DND-41 (cell line): ENCODE measurements around the gene SH3TC2.

Experiments
- ATAC-seq: fragments of 200-7000 bp; cut with Tn5 transposase; 3 replicates; pipeline ENCODE4 v1.9.1; 2021; ENCODE audit warnings: low read depth; ENCODE audit not compliant: insufficient read depth
- DNase-seq: peaks from one replicate; pipeline ENCODE4 v3.0.0-alpha.2; 2020
- H2AFZ ChIP-seq: 2 replicates; pipeline ENCODE4 v1.6.0; 2012; ENCODE audit warnings: low read depth, low read length
- H3K27ac ChIP-seq: 2 replicates; pipeline ENCODE4 v1.5.1; 2012; ENCODE audit warnings: low read length, inconsistent platforms
- H3K27me3 ChIP-seq: fragments of 200-600 bp; sonication (generic); 2 replicates; pipeline ENCODE4 v1.6.0; 2012; ENCODE audit warnings: low read length, mild to moderate bottlenecking, inconsistent platforms; ENCODE audit not compliant: insufficient read depth, poor library complexity
- H3K36me3 ChIP-seq: 2 replicates; pipeline ENCODE4 v1.5.1; 2012; ENCODE audit warnings: low read length, inconsistent platforms; ENCODE audit not compliant: insufficient read depth
- H3K4me1 ChIP-seq: 2 replicates; pipeline ENCODE4 v1.5.1; 2012; ENCODE audit warnings: mild to moderate bottlenecking, low read length; ENCODE audit not compliant: insufficient read depth
- H3K4me2 ChIP-seq: 2 replicates; pipeline ENCODE4 v1.6.0; 2012; ENCODE audit warnings: mild to moderate bottlenecking, moderate library complexity, low read length, inconsistent platforms; ENCODE audit not compliant: insufficient read depth
- H3K4me3 ChIP-seq, 2 experiments: fragments of 200-600 bp in 1 of 2; shearing (Covaris generic) in 1 of 2; 2 replicates each; pipeline ENCODE4 v1.5.1; 2012 to 2016; ENCODE audit warnings: inconsistent platforms in 2 of 2, low read length in 2 of 2, mild to moderate bottlenecking in 2 of 2, low read depth in 1 of 2, moderate library complexity in 1 of 2
- H3K79me2 ChIP-seq: 2 replicates; pipeline ENCODE4 v1.6.0; 2012; ENCODE audit warnings: low read length, inconsistent platforms; ENCODE audit not compliant: insufficient read depth
- H3K9ac ChIP-seq: 2 replicates; pipeline ENCODE4 v1.6.0; 2012; ENCODE audit warnings: low read depth, mild to moderate bottlenecking, inconsistent platforms, low read length, moderate library complexity
- H3K9me3 ChIP-seq: 2 replicates; pipeline ENCODE4 v1.5.1; 2012; ENCODE audit warnings: low read length, moderate library complexity, mild to moderate bottlenecking, inconsistent platforms; ENCODE audit not compliant: insufficient read depth, severe bottlenecking
- H4K20me1 ChIP-seq: 2 replicates; pipeline ENCODE4 v1.6.0; 2012; ENCODE audit warnings: low read length; ENCODE audit not compliant: insufficient read depth
- EZH2 ChIP-seq: IDR thresholded peaks from 3 replicates; pipeline ENCODE4 v1.6.1; 2012; ENCODE audit warnings: borderline replicate concordance, low read depth, mild to moderate bottlenecking, moderate library complexity, low read length, inconsistent platforms; ENCODE audit not compliant: severe bottlenecking
- TF ChIP-seq, protein P1 (sequence below): IDR thresholded peaks from 2 replicates; pipeline ENCODE4 v1.5.1; 2012; ENCODE audit warnings: borderline replicate concordance, low read length, moderate library complexity, mild to moderate bottlenecking; ENCODE audit not compliant: poor library complexity, severe bottlenecking; ENCODE audit errors: extremely low read depth

Gene SH3TC2

DNA sequence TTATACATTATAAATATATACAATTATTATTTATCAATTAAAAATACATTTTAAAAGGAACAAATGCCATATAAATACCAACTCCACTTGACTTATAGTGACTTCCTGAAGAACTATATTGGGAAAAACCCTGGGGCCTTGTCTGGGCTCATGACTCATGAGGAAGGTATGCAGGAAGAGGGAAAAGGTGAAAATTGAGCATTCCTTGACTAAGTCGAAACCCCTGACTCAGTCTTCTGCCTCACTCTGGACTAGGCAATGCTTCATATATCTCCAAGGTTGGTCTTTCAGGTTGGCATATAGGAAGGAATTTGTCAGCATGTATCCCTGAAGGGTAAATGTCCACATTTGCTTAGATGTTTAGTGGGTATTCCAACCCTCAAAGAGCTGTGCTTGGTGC lies 78.5 kb downstream of the SH3TC2 start:
- Histone ChIP-seq H3K79me2 (no peaks in the 10 kb centered on the region), H3K4me3 (no peak overlapping the region), H3K36me3 (no peaks in the 10 kb centered on the region), H3K9me3 (no peaks in the 10 kb centered on the region), H3K27me3 (no peaks in the 10 kb centered on the region), H3K4me1 (no peaks in the 10 kb centered on the region), H4K20me1 (no peaks in the 10 kb centered on the region), H3K4me2 (no peak overlapping the region), H3K9ac (no peak overlapping the region), H2AFZ (no peak overlapping the region), H3K27ac (no peak overlapping the region)
- ATAC-seq = no peak
- TF ChIP-seq EZH2 = no peak
- TF ChIP-seq, protein P1, sequence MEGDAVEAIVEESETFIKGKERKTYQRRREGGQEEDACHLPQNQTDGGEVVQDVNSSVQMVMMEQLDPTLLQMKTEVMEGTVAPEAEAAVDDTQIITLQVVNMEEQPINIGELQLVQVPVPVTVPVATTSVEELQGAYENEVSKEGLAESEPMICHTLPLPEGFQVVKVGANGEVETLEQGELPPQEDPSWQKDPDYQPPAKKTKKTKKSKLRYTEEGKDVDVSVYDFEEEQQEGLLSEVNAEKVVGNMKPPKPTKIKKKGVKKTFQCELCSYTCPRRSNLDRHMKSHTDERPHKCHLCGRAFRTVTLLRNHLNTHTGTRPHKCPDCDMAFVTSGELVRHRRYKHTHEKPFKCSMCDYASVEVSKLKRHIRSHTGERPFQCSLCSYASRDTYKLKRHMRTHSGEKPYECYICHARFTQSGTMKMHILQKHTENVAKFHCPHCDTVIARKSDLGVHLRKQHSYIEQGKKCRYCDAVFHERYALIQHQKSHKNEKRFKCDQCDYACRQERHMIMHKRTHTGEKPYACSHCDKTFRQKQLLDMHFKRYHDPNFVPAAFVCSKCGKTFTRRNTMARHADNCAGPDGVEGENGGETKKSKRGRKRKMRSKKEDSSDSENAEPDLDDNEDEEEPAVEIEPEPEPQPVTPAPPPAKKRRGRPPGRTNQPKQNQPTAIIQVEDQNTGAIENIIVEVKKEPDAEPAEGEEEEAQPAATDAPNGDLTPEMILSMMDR = no peak
- DNase-seq = no peak

GRCh38 chr5:148981353-148981752 lies 81.5 kb downstream of the SH3TC2 start:
- TF ChIP-seq, protein P1 = no peak
- TF ChIP-seq EZH2 = no peak

DNA sequence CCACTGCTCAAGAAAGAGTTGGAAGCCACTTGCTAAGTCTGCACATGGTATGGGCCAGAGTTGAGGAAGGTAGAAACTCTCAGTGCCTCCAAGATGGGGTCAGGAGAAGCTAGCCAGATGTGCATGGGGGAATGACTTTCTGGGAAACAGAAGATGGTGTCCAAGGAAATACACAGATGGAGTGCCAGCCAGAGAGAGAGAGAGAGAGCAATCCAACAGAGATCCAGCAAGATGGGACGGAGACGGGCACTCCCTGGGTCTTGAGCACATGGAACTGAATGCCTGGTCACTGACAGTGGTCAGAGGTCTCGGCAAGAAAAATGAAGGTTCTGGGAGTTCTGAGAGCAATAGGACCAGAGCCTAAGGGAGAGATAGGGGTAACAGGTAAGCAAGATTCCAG lies 82.1 kb downstream of the SH3TC2 start:
- TF ChIP-seq EZH2 = no peak
- TF ChIP-seq, protein P1 = no peak

More at GRCh38 chr5:148981353-148981752, 81.5 kb downstream of the SH3TC2 start:
- Histone ChIP-seq H4K20me1 (no peaks in the 10 kb centered on the region), H3K27me3 (peaks cover 4% of the 10 kb centered on the region), H3K27ac (no peak overlapping the region), H3K4me2 (no peak overlapping the region), H3K36me3 (no peaks in the 10 kb centered on the region), H3K9ac (no peak overlapping the region), H3K4me3 (no peak overlapping the region), H2AFZ (no peak overlapping the region), H3K79me2 (no peaks in the 10 kb centered on the region), H3K4me1 (no peaks in the 10 kb centered on the region), H3K9me3 (no peaks in the 10 kb centered on the region)
- ATAC-seq (no peak), DNase-seq (no peak)

More for the DNA sequence above, 82.1 kb downstream of the SH3TC2 start:
- Histone ChIP-seq H3K27ac (no peak overlapping the region), H3K27me3 (peaks cover 4% of the 10 kb centered on the region), H3K4me1 (no peaks in the 10 kb centered on the region), H3K36me3 (no peaks in the 10 kb centered on the region), H2AFZ (no peak overlapping the region), H3K79me2 (no peaks in the 10 kb centered on the region), H3K4me3 (no peak overlapping the region), H3K9ac (no peak overlapping the region), H3K4me2 (no peak overlapping the region), H3K9me3 (no peaks in the 10 kb centered on the region), H4K20me1 (no peaks in the 10 kb centered on the region)
- ATAC-seq = no peak
- DNase-seq = no peak
